Measurements from ENCODE around the gene MAML2.
A peak's percentile ranks its signal among the peaks of the same experiment; 100 is the strongest.

MAML2 gene

GRCh38 chr11:96008161-96008720 is 334.8 kb downstream of the MAML2 start:
- DNase-seq (ENCODE audit: low spot score): no peak

- no peak for DNase-seq (ENCODE audit: low spot score)
These were observed 337.0 kb downstream of the MAML2 start for GRCh38 chr11:96006037-96006436.

GRCh38 chr11:96004862-96005261 is 338.1 kb downstream of the MAML2 start:
- DNase-seq (ENCODE audit: low spot score): no peak

- no peak for DNase-seq (ENCODE audit: low spot score)
These were observed 340.2 kb downstream of the MAML2 start for GRCh38 chr11:96002754-96003290.

GRCh38 chr11:96002339-96002738 is 340.7 kb downstream of the MAML2 start:
- no peak for DNase-seq (ENCODE audit: low spot score)

- DNase-seq (ENCODE audit: low spot score): no peak
These were observed 342.0 kb downstream of the MAML2 start for GRCh38 chr11:96001037-96001436.

- no peak for DNase-seq (ENCODE audit: low spot score)
These were observed 343.1 kb downstream of the MAML2 start for GRCh38 chr11:95999711-96000406.

- no peak for DNase-seq (ENCODE audit: low spot score)
These were observed 346.3 kb downstream of the MAML2 start for GRCh38 chr11:95996621-95997235.

GRCh38 chr11:95994329-95994728 is 348.7 kb downstream of the MAML2 start:
- DNase-seq (ENCODE audit: low spot score): no peak

GRCh38 chr11:95993438-95994298 is 349.3 kb downstream of the MAML2 start:
- no peak for DNase-seq (ENCODE audit: low spot score)

GRCh38 chr11:95991545-95991944 is 351.4 kb downstream of the MAML2 start:
- no peak for DNase-seq (ENCODE audit: low spot score)

GRCh38 chr11:95991101-95991500 is 351.9 kb downstream of the MAML2 start:
- no peak for DNase-seq (ENCODE audit: low spot score)

GRCh38 chr11:95989780-95990179 is 353.2 kb downstream of the MAML2 start:
- no peak for DNase-seq (ENCODE audit: low spot score)

GRCh38 chr11:95989076-95989605 is 353.9 kb downstream of the MAML2 start:
- DNase-seq (ENCODE audit: low spot score): no peak

- no peak for DNase-seq (ENCODE audit: low spot score)
These were observed 357.7 kb downstream of the MAML2 start for GRCh38 chr11:95985174-95985808.

GRCh38 chr11:95984072-95984471 is 358.9 kb downstream of the MAML2 start:
- DNase-seq (ENCODE audit: low spot score): no peak

- no peak for DNase-seq (ENCODE audit: low spot score)
These were observed 365.3 kb downstream of the MAML2 start for GRCh38 chr11:95977534-95978174.

- no peak for DNase-seq (ENCODE audit: low spot score)
These were observed 366.4 kb downstream of the MAML2 start for GRCh38 chr11:95976550-95976949.

- no peak for DNase-seq (ENCODE audit: low spot score)
These were observed 367.7 kb downstream of the MAML2 start for GRCh38 chr11:95975343-95975742.

- no peak for DNase-seq (ENCODE audit: low spot score)
These were observed 370.9 kb downstream of the MAML2 start for GRCh38 chr11:95972060-95972459.

GRCh38 chr11:95968585-95968984 is 374.4 kb downstream of the MAML2 start:
- peak; percentile 2 for DNase-seq (ENCODE audit: low spot score)
